Medulla oblongata (tissue), 1 donor: ENCODE measurements around the gene DLAT.
"Not testable (repeated sequence)": the region's sequence is repeated elsewhere in the genome, so short reads cannot be mapped to it uniquely, and the experiment has no call there.

Source experiments
- DNase-seq: peaks from one replicate; pipeline ENCODE4 v3.0.0-alpha.2; 2015; ENCODE audit errors: extremely low spot score

The DLAT gene

DNA sequence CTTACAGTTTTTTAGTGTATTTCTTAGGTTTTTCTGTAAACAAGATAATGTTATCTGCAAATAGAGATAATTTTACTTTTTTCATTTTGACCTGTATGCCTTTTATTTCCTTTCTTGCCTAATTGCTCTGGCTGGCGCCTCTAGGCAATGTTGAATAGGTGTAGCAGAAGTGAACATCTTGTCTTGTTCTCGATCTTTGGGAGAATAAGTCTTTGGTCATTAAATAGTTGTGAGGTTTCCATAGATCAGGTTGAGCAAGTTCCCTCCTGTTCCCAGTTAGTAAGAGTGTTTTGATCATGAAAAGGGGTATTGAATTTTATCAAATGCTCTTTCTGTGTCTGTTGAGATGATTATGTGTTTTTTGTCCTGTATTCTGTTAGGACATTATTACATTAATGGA lies 24.6 kb downstream of the DLAT start:
- DNase-seq = no peak

DNA sequence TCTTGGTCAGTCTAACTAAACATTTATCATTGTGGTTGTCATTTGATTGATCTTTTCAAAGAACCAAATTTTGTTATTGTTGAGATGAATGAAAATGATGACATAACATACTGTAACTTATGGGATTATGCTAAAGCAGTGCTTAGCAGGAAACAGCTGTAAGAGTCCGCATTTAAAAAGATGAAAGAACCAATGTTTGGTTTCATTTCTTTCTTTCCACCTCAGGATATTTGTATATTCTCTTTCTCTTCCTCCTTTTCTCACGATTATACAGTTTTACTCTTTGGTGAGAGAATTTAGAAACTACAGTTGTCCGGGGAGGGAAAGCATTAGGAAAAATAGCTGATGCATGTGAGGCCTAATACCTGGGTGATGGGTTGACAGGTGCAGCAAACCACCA lies 25.5 kb downstream of the DLAT start:
- DNase-seq = no peak

DNA sequence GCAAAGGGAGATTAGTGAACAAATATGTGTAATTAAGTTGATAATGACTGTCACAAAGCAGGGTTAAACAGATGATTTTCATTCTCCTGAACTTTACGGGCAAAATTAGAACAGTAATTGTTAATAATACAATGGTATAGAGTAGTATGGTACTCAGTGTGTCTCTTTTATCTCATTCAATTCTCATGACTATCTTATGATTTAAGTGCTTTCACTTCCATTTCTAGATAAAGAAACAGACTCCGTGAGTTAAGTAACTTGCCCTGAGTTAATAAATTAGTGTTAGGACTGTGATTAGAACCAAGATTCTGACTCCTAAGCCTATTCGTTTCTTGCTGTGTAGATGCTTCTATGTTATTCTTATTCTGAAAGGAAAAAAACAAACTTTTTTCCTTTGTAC lies 26.6 kb downstream of the DLAT start:
- DNase-seq = no peak

DNA sequence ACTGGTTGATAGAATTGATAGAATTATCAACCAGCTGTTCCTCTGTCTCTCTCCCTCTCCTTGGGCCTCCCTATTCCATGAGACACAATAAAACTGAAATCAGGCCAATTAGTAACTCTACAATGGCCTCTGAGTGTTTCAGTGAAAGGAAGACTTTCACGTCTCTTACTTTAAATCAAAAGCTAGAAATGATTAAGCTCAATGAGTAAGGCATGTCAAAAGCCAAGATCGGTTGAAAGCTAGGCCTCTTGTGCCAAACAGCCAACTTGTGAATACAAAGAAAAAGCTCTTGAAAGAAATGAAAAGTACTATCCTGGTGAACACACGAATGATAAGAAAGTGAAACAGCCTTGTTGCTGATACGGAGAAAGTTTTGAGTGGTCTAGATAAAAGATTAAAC lies 32.0 kb downstream of the DLAT start:
- no peak for DNase-seq

DNA sequence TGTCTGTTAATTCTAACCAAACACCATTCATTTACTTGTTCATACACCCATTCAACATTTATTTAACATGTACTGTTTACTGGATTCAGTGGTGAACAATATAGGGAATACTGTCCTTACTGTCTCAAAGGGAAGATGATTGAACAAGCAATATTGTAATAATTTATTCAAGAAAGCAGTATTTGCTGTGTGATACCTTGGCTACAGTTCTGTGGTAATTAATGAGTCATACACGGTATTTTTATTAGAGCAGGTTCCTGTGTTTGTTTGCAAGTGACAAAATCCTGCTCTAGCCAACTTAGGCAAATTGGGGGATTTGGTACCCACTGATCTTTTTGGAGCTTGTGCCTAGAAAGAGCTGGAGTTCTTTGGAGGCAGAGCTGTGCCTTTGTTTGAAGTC lies 32.9 kb downstream of the DLAT start:
- no peak for DNase-seq

DNA sequence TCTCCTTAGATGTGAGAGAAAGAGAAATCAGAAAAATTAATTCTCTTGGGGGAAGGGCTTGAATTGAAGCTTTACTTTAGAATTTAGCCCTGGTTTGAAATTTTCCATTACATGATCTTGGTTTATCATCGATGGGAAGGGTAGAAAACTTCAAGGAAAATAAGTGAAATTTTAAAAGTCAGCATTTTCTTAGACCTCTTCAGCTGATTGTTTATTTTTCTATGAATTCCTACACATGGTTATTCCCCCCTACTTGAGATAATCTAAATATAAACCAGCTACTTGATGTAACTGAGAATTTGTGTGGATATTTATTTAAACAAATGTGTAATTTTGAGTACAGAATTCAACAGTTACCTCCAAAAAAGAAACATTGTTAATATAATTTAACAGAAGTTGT lies 37.7 kb downstream of the DLAT start:
- DNase-seq = no peak

DNA sequence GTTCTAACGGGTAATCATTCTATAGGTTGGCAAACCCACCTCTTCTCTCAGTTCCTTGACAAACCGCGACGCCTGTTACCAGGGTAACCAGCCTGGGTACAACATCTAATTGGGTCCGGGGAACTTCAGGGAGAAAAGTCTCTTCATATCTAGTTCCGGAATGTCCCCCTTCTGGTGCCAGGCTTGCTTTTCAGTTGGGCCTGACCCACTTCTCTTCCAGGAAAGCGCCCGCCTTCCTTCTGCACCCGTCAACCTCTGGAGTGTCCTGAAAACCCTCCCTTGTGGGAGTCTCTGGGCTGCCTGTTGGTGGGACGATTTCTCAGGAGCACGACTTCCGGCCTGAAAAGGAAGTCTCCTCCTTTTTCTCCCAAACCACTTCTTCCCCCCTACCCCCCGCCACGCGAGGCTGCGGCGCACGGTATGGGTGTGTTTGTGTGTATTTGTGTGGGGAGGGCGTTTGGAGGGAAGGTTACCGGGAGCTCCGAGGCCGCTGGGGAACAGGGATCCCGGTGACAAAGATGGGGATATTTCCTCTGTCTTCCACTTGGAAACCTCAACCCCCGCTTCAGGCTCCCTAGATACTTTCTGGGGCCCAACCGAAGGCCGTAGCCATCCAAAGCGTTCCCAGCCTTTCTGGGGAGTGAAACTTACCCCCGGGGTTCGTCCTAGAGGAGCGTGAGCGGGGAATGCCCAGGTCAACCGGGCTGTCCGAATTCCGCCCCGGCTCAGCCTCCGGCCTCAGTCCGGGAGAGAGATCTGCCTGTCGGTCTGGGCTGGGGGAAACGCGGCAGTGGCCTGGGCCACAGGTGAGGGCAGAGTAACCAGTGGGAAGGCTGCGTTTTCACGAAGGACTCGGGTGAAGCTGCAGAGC lies 49.0 kb downstream of the DLAT start, which contains the start of the genes NKAPD1 and PIH1D2:
Gene NKAPD1, plus strand, starts transcription at position 359 of the 871 bp plus-strand sequence. CDS start 1,276 bp downstream, outside the sequence.
Gene PIH1D2, minus strand, starts transcription at position 77 of the 871 bp plus-strand sequence. CDS start 843 bp downstream, outside the sequence.
- peak; percentile 90 for DNase-seq

DNA sequence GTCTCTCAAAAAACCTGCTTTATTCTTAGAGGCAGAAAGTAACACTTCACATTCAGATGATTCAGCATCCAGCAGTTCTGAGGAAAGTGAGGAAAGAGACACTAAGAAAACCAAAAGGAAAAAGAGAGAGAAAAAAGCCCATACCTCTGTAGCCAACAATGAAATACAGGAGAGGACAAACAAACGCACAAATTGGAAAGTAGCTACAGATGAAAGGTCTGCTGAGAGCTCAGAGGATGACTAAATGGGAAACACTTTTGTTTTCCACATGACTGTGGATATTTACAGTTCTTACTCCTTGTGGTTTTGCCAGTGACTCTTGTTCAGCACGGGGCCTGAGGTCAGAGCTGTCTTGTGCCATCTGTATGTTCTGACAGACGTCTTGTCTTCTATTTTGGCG lies 57.5 kb downstream of the DLAT start:
- DNase-seq = no peak

DNA sequence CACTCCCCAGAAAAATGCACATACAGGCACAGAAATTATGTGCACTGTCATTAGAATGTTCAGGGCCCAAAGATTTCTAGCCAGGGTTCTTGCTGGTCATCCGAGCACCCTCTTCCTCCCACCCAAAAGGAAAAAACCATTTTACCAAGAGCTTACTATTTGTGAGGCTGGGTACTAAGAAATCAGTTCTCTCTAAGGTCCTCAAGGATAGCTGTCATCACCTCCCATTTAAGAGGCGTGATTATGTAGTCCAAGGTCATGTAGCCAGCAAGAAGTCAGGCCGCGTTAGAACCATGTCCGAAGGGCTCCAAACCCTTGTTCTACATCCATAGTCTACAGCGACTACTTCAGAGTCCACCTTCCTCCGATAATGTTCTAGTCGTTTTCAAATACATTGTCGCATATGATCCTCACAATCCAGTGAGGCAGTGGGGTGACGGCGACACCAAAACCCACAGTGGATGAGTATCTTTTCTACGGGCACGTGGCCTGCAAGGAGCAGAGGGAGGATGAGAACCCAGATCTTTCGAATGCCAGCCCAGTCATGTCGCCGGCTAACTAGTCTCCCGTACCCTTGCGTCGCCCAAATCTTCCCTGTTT lies 60.7 kb downstream of the DLAT start:
- DNase-seq = no peak

DNA sequence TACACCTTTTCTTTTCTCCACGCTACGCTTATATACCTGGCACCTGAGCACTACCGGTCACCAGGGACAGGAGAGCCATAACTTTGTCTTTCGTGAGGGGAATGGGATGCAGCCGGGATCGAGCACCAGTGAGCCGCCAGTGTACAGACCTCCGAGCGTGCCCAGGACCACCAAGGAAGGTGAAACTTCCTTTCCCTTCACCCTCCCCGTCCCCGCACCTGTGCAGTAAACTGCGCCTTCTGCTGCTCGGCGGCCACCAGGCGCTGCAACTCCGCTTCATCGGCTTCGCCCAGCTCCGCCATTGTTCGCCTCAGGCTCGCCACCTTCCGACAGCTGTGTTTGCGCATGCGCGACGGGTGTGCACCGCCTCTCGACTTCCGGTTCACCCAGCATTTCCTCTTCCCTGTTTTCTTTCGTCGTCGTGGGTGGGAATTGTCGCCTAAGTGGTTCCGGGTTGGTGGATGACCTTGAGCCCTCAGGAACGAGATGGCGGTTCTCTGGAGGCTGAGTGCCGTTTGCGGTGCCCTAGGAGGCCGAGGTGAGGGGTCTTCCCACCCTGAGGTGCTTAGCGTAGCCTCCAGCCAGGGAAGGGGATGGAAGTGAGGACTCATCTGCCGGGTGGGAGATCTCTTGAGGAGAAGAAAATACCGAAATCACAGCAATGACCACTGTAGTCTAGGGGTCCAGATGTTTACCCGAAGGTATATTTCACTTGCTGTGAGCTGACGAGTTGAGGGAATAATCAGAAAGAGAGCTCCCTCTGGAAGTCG lies 61.4 kb downstream of the DLAT start, which contains the start of the genes SDHD and TIMM8B:
Gene SDHD, plus strand, starts transcription at position 452 of the 770 bp plus-strand sequence. Its CDS starts 35 bp downstream, at position 487.
Gene TIMM8B, minus strand, starts transcription at position 335 of the 770 bp plus-strand sequence. Its CDS starts 33 bp downstream, at position 302.
- peak; percentile 99 for DNase-seq

DNA sequence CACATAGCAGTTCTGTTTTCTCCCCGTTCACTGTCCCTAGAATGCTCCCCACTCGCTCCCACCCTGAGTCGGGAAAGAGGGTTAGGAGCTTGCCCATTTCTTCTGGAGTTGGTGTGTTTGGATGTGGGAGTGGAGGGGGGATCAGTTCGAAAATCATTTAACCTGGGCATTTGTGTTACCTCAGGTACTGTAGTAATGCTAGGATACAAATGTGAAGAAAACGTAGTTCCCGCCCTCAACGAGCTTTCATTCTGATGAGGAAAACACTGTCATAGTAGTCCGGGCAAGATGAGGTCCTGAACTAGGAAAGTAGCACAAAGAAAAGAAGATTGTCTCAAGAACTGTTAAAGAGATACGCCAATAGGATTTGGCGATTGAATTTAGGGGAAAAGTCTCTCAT lies 62.0 kb downstream of the DLAT start:
- DNase-seq = no peak

DNA sequence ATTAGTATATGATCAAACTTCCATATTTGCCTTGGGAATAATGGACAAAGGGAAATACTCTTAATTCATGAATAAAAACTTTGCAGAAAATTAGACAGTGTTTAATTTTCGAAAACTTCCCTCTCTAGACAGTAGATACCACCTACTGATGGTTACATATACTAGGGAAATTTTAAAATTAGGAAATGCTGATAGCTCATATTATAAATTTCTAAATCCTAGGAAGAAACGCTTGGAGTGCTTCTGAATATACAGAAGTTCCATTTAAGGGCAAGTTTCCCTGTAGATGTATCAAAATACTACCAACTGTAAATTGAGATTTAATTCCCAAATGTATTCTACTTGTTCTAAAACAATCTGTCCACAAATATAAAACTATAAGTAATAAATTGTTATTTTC lies 70.1 kb downstream of the DLAT start:
- not testable (repeated sequence) for DNase-seq

DNA sequence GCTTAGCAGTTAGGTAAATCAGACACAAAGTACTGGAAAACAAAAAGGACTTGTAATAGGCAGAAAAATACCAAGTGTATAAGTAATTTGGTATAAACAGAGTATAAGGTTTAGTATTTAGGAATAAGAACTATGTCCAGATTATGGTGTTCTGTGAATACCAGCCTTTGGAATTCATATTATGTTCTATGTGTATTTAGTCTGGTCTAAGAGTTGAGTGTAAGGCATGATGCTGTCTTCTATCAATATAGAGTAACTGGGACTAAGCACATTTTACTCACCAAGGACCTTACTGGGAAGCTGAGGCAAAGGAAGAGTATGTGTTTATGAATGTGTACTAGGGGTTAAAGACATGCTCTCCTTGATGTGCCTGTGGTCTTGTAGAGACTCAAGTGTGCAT lies 71.0 kb downstream of the DLAT start:
- DNase-seq = no peak

DNA sequence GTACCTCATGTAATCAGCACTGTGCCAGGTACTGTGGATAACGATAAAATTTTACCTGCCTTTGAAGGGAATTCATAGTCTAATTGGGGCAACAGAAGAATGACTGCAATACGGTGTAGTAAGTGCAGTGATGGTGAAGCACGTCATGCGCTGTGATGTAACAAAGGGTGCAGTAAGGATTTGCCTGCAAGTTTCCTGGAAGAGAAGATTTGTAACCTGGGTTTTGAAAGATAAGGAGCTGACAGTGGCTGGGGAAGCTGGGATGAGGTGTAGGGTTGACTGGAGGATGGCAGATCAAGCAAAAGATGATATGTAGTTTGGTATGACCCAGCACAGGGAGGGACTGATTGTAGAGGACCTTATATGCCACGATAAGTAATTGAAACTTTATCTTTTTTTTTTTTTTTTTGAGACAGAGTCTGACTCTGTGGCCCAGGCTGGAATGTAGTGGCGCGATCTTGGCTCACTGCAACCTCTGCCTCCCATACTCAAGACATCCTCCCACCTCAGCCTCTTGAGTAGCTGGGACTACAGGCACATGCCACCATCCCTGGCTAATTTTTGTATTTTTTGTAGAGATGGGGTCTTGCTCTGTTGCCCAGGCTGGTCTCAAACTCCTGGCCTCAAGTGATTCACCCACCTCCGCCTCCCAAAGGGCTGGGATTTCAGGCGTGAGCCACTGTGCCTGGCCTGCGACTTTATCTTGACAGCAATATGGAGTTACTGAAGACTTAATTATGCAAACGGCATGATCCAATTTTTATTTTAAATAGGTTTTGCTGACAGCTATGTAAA lies 72.7 kb downstream of the DLAT start:
- no peak for DNase-seq

DNA sequence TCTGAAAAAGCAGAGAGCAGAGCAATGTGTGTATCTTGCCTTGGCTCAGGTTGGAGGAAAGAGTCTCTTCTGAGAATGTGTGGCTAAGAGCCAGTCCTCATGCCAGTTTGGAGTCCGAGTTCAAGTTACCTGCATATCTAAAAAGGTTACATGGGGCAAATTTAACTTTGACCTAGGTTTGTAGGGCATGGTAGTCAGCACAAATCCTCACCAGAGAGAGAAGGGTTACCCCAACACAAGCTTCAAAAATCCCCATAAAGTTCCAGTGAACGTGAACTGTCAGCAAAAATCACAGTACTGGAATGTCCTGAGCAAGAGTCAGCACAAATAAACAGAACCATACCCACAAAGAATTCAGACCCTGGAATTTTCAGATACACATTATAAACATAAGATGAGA lies 75.3 kb downstream of the DLAT start:
- DNase-seq = no peak

DNA sequence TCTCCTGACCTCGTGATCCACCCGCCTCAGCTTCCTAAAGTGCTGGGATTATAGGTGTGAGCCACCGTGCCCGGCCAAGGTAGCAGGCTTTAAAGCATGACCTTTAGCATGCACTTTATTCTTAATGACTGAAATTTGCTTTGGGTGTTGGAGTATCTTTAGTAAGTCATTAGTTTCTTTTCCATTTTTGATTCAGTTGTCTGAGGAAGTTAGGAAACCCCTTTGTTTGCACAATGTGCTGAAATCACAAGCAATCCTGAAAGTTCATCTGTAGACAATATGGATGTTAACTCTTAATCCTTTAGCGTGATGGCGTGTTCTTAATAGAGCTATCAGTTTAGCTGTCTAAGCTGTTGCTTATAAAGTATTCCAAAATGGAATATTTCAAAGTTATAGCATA lies 78.2 kb downstream of the DLAT start:
- no peak for DNase-seq

DNA sequence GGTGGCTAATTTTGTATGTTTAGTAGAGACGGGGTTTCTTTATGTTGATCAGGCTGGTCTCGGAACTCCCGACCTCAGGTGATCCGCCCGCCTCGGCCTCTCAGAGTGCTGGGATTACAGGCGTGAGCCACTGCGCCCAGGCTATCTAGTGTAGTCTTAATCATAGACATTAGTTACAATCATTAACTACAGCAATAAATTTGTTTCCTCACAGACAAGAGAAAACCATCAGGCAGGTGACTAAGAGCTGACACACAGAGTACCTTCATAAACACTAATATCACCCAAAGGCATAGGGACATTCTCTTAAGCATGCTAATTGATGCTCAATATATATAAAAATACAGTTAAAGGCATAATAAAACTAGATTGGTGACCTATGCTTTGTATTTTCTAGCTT lies 80.9 kb downstream of the DLAT start:
- DNase-seq = no peak
